NT2/D1 (cell line): ENCODE measurements around the gene STIM2.

Experiments used
- DNase-seq: peaks from one replicate; pipeline ENCODE4 v3.0.0-alpha.2; 2011; ENCODE audit warnings: low read depth, low spot score
- H3K27me3 ChIP-seq: 2 replicates; pipeline ENCODE4 v1.6.0; 2011; ENCODE audit warnings: mild to moderate bottlenecking; ENCODE audit not compliant: insufficient read length, insufficient read depth
- H3K36me3 ChIP-seq: 2 replicates; pipeline ENCODE4 v1.6.1; 2011; ENCODE audit warnings: mild to moderate bottlenecking, low read length, mixed read lengths; ENCODE audit not compliant: insufficient read depth, insufficient read length
- H3K4me1 ChIP-seq: 2 replicates; pipeline ENCODE4 v1.5.1; 2011; ENCODE audit not compliant: insufficient read depth, insufficient read length
- H3K4me3 ChIP-seq: 2 replicates; pipeline ENCODE4 v1.5.1; 2011; ENCODE audit warnings: low read depth; ENCODE audit not compliant: insufficient read length
- H3K9ac ChIP-seq: 2 replicates; pipeline ENCODE4 v1.6.0; 2011; ENCODE audit warnings: low read depth; ENCODE audit not compliant: insufficient read length
- H3K9me3 ChIP-seq: 2 replicates; pipeline ENCODE4 v1.5.1; 2011; ENCODE audit warnings: mild to moderate bottlenecking, low read length; ENCODE audit not compliant: insufficient read depth
- SUZ12 ChIP-seq: IDR thresholded peaks from 2 replicates; pipeline ENCODE4 v1.6.1; 2011; ENCODE audit not compliant: insufficient read length, insufficient read depth; ENCODE audit errors: extremely low read depth
- YY1 ChIP-seq: IDR thresholded peaks from 2 replicates; pipeline ENCODE4 v1.6.1; 2011; ENCODE audit not compliant: insufficient read length, insufficient read depth
- ZNF274 ChIP-seq: IDR thresholded peaks from 2 replicates; pipeline ENCODE4 v1.6.1; 2011; ENCODE audit warnings: mild to moderate bottlenecking, low read depth, low read length

Gene STIM2

DNA sequence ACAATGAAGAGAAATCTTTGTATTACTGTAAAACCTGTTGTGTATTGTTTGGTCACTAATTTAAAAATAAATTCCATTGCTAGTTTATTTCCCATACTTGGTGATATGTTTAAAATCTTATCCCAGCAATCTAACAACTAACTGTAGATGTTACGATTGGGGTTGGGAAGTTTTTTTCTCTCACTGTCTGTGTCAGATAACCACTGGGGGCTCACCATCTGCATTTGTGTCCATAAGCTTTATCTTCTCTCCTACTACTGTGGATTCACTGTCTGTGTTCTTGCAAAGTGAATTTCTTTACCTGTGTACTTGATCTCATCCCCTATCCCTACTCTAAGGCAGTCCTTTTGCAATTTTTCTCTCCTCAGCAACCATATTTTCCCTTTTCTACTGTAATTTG lies 81.3 kb downstream of the STIM2 start:
- DNase-seq, result no peak
- Histone ChIP-seq H3K4me1 (no peaks in the 10 kb centered on the region), H3K9me3 (no peaks in the 10 kb centered on the region), H3K4me3 (no peak overlapping the region), H3K9ac (no peak overlapping the region), H3K36me3 (no peaks in the 10 kb centered on the region), H3K27me3 (no peaks in the 10 kb centered on the region)
- TF ChIP-seq ZNF274 (no peak), YY1 (no peak), SUZ12 (no peak)

DNA sequence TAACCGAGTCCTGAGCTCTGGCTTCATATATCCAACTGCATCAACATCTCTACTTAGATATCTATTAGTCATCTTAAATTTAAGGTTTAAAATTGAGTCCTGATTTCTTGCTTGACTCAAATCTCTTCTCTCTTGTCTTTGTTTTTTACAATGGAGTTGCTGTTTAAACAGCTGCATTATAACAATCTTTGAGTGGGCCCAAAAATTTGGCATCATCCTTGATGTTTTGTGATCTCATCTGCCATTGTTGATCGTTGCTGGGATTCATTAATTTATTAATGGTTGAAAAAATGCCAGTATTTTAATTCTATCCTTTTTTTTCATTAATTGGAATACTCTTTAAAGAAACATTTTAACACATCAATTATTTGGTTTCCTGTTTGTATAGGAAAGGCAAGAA lies 82.2 kb downstream of the STIM2 start:
- H3K27me3 ChIP-seq, result no peaks in the 10 kb centered on the region
- no peaks in the 10 kb centered on the region for H3K9me3 ChIP-seq
- no peak overlapping the region for H3K9ac ChIP-seq
- no peaks in the 10 kb centered on the region for H3K36me3 ChIP-seq
- DNase-seq, result no peak
- no peak overlapping the region for H3K4me3 ChIP-seq
- no peak for TF ChIP-seq ZNF274
- no peak for TF ChIP-seq SUZ12
- no peak for TF ChIP-seq YY1
- no peaks in the 10 kb centered on the region for H3K4me1 ChIP-seq

DNA sequence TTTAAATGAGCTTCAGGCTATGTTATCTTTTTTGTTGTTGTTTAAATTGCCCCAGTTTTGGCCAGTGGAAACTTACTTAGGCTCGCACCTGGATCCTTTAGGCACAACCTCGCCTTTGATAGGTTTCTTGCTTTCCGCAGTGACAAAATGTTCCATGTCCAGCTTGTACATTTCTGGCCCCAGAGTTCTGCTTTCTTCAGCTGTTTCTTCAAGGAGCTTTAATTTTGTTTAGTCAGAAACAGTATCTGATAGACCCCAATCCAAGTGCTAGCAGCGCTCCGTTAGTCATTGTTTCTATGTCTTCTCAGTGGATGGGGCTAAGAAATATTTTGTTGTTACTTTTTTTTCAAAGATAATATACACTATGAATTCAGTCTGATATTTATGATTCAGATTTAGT lies 82.8 kb downstream of the STIM2 start:
- TF ChIP-seq ZNF274 (no peak), YY1 (no peak), SUZ12 (no peak)
- H3K9me3 ChIP-seq, result no peaks in the 10 kb centered on the region
- H3K9ac ChIP-seq, result no peak overlapping the region
- no peak for DNase-seq
- no peaks in the 10 kb centered on the region for H3K4me1 ChIP-seq
- no peaks in the 10 kb centered on the region for H3K27me3 ChIP-seq
- H3K36me3 ChIP-seq, result no peaks in the 10 kb centered on the region
- no peak overlapping the region for H3K4me3 ChIP-seq

DNA sequence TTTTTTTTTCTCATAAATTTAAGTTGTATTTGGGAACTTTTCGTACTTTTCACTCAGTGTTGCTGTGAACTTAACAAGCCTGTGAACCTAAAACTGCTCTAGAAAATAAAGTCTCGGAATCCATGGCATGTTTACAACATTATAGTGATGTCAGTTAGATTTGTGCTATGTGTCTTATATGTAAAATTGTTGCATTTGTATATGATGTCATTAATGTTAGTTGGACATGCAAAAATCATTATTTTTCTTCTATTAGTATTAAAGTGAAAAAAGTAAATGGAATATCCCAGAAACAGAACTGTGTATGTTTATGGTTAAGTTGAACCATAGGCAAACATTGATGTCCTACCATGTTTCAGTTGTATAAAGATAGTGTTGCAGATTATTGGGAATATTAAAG lies 85.2 kb downstream of the STIM2 start:
- H3K9ac ChIP-seq, result no peak overlapping the region
- no peak overlapping the region for H3K4me3 ChIP-seq
- H3K36me3 ChIP-seq, result no peaks in the 10 kb centered on the region
- no peak for TF ChIP-seq ZNF274
- TF ChIP-seq SUZ12, result no peak
- TF ChIP-seq YY1, result no peak
- DNase-seq, result no peak
- H3K9me3 ChIP-seq, result no peaks in the 10 kb centered on the region
- no peaks in the 10 kb centered on the region for H3K4me1 ChIP-seq
- no peaks in the 10 kb centered on the region for H3K27me3 ChIP-seq

DNA sequence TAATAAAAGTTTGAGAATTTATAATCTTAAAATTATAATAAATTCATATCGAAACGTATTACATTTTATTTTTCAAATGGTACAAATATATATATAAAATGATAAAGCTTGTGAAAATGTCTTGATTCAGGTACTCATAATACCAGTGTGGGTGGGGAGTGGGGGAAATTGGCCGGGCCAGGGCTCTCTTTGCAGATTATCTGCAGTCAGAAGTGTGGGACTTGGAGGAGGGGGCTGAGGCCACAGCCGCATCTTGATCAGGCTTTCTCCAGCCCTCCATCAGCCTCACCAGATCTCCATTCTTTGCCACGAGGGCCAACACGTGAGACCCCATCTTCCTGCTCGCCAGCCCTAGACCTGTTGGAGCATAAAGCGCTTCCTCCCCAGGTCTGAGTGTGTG lies 86.7 kb downstream of the STIM2 start:
- Histone ChIP-seq H3K27me3 (no peaks in the 10 kb centered on the region), H3K9ac (no peak overlapping the region), H3K36me3 (no peaks in the 10 kb centered on the region), H3K4me1 (no peaks in the 10 kb centered on the region), H3K9me3 (no peaks in the 10 kb centered on the region), H3K4me3 (no peak overlapping the region)
- TF ChIP-seq ZNF274 (no peak), YY1 (no peak), SUZ12 (no peak)
- DNase-seq, result no peak

DNA sequence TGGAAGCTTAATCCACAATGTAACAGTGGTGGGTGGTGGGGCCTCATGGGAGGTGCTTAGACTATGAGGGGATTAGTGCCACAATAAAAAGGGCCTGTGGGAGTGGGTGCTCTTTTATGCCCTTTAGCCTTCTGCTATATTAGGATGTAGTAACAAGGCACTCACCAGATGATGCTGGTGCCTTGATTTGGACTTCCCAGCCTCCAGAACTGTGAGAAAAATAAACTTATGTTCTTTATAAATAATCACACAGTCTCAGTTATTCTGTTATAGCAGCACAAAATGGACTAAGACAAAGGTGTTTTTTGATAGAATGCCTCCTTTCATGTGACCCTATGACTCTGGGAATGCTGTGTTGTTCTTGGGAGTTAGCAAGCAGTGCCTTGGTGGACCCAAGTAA lies 89.8 kb downstream of the STIM2 start:
- no peaks in the 10 kb centered on the region for H3K27me3 ChIP-seq
- no peaks in the 10 kb centered on the region for H3K36me3 ChIP-seq
- H3K9ac ChIP-seq, result no peak overlapping the region
- no peak overlapping the region for H3K4me3 ChIP-seq
- TF ChIP-seq ZNF274 (no peak), SUZ12 (no peak), YY1 (no peak)
- H3K4me1 ChIP-seq, result no peaks in the 10 kb centered on the region
- no peaks in the 10 kb centered on the region for H3K9me3 ChIP-seq
- no peak for DNase-seq

DNA sequence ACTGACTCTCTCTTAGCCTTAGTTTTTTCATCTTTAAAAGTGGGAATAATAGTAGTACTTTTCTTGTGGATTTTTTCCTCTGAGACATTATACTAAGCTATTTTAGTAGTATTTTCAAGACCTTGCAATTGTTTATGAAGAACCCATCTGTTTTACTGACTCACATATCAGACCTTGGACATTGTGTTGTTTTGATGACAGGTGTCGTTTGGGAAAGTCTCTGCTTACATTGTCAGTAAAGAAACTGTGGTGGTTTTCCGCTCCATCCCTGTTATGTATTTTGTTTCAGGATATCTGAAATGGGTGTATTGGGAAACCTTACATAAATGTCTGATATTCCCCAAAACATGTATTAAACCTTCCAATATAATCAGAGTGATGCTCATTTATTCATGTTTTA lies 92.2 kb downstream of the STIM2 start:
- Histone ChIP-seq H3K9me3 (no peaks in the 10 kb centered on the region; the same call in 1 of the 2 replicates), H3K4me1 (no peaks in the 10 kb centered on the region), H3K4me3 (no peak overlapping the region), H3K9ac (no peak overlapping the region), H3K27me3 (no peaks in the 10 kb centered on the region), H3K36me3 (no peaks in the 10 kb centered on the region)
- no peak for DNase-seq
- TF ChIP-seq YY1, result no peak
- TF ChIP-seq SUZ12, result no peak
- no peak for TF ChIP-seq ZNF274

DNA sequence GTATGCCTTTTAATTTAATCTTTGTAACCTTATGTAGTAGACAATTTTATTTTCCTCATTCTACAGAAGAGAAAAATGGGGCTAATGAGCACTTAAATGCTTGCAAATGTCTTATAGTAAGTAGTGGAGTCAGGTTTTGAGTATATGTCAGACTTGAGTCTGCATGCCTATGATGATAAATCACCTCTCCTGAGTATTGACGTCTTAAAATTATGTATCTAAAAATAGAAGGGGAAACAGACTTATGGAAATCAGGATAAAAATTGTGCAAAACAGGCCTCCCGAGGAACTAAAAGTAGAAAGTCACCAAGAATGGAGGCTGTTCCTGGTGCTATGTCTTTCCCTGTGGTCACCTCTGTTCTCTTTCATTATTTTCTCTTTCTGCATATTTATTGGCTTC lies 92.7 kb downstream of the STIM2 start:
- no peaks in the 10 kb centered on the region for H3K4me1 ChIP-seq
- peaks cover 1% of the 10 kb centered on the region; the same call in 1 of the 2 replicates for H3K9me3 ChIP-seq
- no peaks in the 10 kb centered on the region for H3K36me3 ChIP-seq
- no peak for TF ChIP-seq YY1
- TF ChIP-seq ZNF274, result no peak
- TF ChIP-seq SUZ12, result no peak
- no peak overlapping the region for H3K9ac ChIP-seq
- no peaks in the 10 kb centered on the region for H3K27me3 ChIP-seq
- H3K4me3 ChIP-seq, result no peak overlapping the region
- DNase-seq, result no peak
